GM19452 (cell line): ENCODE results near the gene KATNBL1.

Experiments used
- ATAC-seq: cut with Tn5 transposase; IDR thresholded peaks from one replicate; pipeline ENCODE4 v1.9.1; 2021; ENCODE audit not compliant: unreplicated experiment

KATNBL1 gene, protein sequence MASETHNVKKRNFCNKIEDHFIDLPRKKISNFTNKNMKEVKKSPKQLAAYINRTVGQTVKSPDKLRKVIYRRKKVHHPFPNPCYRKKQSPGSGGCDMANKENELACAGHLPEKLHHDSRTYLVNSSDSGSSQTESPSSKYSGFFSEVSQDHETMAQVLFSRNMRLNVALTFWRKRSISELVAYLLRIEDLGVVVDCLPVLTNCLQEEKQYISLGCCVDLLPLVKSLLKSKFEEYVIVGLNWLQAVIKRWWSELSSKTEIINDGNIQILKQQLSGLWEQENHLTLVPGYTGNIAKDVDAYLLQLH

DNA sequence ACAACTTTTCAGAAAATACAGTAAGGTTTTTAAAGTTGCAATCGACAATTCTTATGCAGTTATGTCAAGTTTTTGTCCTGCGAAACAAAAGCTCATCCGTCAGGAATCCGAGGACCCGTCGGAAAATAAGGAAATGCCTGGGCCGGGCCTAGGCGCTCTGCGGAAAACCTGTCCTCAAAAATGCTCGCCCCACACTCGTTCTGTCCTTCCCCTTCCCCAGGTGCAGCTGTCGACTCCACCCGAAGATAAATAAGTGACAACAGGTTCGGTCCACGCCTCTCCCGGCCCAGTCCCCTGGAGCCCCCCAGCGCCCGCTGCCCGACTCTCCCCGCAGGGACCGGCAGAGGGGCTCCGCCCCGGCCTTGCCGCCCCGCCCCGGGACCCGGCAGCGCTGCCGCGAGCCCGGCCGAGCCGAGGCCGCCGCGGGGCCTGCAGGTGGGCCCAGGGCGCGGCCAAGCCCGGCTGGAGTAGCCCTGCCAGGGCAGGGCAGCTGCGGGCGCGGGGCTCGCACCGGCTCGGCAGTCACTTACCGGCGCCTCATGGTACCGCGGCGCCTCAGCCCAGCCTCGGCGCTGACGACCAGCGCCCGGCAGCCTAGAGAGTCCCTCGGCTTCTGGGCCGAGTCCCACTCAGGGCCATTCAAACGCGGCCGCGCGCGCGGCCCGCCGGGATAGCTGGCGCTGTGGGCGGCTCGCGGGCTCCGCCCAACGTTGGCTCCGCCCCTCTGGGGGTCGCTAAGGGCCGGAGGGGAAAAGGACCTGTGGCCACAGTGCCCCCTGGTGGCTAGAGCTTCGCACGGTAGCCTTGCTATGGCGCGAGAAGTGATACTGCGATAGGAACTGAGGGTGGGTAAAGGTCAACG lies at the start of gene KATNBL1:
Gene KATNBL1, minus strand, starts transcription at position 676 of the 862 bp plus-strand sequence. CDS start 46,420 bp downstream, outside the sequence.
- peak; percentile 90 for ATAC-seq

DNA sequence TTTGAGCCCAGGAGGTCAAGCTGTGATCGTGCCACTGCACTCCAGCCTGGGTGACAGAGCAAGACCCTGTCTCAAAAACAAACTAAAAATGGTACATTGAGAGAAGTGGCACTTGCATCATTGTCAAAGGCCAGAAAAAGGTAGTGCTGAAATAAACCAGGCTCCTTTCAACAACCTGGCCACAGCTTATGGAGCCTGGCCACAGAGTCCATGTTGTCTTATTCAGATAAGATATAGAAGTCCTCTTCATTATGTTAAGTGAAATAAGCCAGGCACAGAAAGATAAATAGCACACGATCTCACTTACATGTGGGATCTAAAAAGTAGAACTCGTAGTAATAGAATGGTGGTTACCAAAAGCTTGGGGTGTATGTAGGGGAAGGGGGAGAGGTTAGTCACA lies 49.7 kb upstream of the KATNBL1 start:
- ATAC-seq, result no peak

DNA sequence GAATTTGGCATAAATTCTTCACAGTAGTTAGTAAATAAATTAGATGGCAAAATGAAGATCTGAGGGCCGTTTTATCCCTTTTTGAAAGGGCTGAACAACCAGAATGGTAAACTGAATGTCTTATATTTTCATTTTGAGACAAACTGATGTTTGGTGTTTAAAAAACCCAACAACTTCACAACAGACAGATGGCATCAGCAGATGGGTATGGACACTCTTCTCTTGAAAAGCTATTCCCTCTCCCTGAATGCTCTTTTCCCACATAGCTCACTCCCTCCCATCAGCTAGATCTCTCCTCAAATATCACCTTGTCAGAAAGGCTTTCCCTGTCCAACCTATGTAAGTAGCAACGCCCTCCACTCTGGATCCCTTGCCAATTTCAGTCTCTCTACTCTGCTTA lies 48.3 kb upstream of the KATNBL1 start:
- ATAC-seq, result no peak

DNA sequence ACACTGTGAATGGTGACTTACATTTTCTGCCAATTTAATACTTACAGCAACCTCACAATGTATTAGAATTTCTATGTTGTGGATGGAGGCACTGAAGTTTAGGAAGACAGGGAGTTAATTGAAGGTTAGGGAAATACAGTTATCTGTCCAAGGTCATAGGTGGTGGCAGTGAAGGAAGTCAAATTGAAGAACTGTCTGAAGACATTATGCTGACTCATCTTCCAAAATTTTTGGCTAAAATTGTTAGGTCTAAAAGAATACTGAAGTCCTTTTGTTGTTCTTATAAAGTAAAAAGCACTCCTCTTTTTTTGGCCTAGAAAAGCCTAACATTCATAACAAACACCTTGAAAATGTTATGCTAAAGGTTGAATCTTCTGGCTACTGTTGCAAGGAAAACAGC lies 42.6 kb upstream of the KATNBL1 start:
- no peak for ATAC-seq

DNA sequence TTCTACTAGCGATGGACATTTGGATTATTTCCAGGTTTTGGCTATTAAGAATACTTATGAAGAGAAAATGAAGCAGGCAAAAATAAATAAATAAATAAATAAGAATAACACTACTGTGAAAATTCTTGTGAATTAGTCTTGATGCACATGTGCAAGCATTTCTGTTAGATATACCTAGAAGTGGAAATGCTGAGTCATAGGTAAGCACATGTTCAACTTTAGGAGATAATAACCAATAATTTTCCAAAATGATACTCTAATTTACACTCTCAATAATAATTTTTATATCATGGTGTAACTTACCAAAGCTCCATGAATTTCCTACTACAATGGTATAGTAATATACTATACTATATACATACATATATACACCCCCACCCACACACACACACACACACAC lies 38.3 kb upstream of the KATNBL1 start:
- no peak for ATAC-seq

DNA sequence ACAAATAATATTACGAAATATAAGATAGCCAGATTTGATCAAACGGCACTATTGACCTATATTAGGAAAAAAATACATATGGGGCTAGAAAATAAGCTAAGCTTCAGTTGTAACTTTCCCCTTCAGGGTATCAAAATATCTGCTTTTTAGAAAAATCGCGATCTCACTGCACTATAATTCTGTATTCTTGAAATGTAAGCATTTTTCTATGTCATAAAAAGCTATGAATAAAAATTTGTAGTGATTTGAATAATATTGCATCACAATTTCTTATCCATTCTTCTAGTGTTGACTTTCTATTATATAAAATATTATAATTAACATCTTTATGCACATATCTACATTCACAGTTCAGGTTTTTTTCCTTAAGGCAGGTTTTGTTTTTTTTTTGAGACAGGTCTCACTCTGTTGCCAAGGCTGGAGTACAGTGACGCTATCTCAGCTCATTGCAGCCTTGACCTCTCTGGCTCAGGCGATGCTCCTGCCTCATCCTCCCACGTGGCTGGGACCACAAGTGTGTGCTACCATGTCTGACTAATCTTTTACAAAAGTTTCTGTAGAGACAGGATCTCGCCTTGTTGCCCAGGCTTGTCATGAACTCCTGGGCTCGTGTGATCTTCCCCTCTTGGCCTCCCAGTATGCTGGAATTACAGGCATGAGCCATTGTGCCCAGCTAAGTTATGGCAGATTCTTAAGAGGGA lies 36.5 kb upstream of the KATNBL1 start:
- ATAC-seq, result no peak

DNA sequence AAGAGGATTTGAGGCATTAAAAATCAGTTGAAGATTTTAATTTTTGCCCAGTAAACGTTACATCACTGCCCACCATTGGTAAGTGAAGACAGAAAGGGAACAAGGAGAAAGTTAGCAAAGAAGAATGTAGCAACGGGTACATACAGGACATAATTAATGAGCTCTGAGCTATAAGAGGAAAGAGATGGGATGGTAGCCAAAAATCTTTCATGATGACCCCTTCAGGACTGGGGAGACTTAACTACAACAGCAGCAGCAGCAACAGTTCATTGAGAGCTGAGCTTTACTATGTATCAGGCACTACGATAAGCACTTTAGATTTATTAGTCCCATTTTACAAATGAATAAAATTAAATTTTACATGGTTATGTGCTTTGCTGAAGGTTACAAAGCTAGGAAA lies 33.3 kb upstream of the KATNBL1 start:
- ATAC-seq, result no peak

DNA sequence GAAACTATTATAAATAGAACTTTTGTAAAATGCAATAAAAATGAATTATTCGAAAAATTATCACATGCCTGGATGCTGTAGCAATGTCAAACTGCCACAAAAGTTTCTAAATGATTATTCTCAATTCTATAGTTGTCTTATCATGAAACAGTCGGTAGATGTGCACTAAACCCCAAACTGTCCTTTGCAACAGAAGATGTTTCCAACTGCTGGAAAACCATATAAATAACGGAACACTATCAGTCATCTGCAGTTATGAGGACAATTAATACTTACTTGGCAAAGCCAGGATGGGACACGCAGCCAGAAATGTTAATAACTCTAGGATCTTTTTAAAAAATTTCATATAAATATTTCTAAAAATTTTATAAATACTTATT lies 32.4 kb upstream of the KATNBL1 start:
- ATAC-seq, result no peak

DNA sequence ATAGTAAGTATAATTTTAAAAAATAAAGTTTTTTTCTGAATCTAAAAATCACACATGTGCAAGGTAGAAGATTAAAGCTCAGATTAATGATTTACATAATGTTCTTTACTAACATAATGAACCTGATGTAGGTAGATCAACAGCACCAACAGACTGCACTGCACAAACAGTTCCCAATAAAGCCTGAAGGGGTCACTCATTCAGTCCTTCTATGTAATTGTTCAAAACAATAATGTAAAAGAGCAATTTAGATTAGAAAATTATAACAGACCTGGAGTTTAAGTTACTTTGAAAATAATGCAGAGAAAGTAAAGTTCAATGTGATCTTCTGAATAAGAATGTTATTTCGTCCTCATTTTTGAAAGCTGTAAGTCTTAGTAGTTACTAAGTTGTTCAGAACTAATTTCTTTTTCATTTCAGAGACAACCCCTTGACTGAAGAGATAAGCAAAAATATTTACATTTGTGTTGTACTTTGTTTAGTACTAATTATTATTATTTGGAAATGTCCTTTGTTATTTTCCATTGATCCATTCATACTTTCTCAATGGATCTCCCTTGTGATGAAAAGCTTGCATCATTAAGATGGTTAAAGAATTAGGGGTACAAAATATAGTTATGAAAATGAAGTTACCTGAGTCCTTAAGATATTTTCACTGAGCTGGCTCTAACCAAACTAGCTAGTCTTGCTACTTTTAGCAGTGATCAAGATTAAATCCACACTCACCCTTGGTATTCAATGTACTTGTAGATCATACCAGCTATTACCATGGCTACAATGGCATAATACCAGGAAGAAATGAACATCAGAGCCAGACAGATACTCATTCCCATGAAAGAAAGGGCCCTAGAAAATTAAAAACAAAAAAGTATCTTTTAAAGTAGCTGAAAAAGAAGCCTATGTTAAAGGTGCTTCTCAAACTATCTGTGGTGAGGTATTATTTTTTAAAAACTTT lies 31.8 kb upstream of the KATNBL1 start:
- ATAC-seq, result no peak

DNA sequence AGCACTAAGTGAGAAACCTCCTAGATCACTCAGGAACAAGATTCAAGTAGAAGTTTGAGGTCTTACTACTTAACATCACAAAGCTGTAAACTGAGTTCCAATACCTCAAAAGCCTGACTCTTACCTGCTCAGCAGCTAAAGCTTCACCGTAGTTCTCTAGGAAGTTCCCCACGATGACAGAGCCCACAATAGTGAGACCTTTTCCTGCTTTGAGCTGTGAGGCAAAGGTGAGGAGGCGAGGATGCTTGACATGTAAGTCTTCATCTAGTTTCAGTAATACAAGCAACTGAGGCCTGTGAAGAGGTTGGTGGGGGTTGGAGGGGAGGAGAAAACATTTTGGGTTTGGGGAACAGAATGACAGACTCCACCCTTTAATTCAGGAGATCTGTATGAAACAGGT lies 30.6 kb upstream of the KATNBL1 start:
- ATAC-seq, result no peak

DNA sequence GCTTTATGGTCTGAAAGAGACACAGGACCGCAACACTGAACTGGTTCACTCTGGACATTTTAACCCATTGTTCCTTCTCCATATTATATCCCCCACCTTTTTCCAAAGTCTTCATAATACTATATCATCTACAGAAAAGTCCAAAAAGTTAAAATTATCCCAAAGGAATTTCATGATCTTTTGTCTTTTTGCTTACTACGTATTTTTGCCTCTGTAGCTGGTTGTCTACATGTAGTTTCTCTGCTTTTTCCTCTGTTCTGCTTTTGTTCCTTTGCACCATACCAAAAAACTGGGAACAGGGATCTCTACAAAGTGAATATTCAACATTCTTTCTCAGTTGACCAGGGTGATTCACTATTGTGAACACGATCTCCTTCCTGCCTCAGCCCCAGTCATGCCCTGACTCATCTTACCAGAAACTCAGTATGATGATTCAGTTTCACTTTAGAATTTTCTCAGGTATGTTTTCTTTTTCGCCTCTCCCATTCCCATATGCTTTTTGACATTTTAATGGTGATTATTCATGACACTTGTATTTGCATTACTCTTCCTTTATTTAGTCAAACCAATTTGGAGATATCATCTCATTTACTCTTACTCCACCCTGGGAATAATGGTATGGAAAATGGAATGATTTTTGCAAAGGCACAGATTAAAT lies 29.4 kb upstream of the KATNBL1 start:
- ATAC-seq, result no peak

DNA sequence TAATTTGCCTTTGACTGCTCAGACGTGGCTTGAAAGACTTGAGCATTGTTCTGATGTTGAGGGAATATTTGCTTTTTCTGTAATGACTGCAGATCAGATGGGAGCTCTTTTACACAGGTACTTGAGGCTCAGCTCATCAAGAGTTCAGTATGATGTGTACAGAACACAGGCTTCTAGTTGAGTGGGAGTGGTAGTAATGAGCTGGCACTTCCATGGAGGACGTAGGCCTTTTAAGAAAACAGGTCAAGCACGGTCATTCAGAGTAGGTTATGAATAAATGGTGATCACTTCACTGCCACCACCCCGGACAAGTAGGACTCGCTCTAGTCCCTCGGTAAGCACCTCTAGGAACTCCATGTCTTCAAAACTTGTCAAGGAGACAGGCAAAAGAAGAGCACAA lies 23.7 kb upstream of the KATNBL1 start:
- ATAC-seq, result no peak

DNA sequence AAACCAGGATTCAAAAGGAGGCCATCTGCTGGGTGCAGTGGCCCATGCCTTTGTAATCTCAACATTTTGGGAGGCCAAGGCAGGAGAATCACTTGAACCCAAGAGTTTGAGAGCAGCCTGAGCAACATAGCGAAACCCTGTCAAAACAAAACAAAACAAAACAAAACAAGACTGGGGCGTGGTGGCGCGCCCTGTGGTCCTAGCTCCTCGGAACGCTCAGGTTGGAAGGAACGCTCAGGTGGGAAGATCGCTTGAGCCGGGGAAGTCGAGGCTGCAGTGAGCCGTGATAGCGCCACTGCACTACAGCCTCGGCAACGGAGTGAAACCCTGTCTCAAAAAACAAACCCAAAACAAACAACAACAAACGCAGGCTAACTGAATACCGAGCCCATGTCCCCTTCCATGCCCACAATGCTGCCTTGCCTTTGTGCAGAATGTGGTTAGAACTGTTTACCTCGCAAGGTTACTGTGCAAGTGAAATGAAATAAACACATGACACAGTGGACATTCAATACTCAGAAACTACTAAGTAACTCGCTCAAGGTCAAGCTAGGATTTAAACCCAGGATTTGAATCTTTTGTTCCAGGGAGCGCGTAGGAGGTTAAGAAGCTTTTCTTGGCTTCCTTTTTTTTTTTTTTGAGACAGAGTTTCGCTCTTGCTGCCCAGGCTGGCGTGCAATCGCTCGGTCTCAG lies 14.2 kb upstream of the KATNBL1 start:
- ATAC-seq, result no peak

DNA sequence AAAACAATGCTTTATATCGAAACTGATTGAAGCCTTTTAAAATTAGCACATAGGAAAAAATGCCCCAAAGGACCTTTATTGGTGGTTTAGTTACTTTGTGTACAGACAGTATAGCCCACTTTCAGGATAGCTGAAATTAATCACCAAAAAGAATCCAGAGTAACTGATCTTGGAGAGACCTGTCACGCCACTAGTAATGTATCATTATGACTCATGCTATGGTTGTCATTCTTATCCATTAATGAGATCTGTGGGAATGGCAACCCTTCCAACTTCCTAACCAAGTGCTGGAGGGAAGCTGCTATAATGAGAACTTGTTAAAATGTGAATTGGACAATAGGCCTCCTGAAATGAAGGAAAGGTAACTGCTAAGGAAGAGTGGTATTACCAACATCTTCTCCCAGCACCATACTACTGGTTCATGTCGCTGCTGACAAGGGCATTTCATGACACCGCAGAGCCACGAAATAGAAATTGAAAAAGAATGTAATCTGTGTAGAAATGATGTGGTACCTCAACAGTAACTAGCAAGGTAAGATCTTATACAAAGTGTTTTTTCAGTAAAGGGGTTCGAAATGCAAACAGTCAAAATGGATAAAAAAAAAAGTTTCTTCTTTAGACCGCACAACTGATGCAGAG lies 7.8 kb upstream of the KATNBL1 start:
- ATAC-seq, result no peak

DNA sequence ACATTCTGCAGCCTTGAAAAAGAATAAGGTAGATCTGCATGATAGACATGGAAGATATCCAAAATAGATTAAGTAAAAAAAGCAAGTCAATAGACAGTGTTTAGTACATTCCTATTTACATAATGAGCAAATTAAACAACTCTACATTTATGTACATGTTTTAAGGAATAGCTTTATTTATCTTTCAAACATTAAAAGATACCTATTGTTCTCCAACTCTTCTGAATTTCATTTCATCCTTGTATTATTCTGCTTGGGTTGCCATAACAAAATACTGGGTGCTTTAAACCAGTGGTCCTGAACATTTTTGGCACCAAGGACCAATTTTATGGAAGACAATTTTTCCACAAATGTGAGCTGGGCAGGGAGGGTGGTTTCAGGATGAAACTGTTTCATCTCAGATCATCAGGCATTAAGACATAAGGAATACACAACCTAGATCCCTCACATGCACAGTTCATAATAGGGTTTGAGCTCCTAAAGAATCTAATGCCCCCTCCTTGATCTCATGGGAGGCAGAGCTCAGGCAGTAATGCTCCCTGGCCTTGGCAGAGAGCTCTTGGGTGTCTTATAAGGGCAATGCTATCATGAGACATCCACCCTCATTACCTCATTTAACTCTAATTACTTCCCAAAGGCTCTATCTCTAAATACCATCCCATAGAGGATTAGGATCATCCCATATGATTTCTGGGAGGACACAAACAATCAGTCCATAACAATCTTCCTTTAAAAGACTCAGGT lies 6.8 kb upstream of the KATNBL1 start:
- no peak for ATAC-seq

DNA sequence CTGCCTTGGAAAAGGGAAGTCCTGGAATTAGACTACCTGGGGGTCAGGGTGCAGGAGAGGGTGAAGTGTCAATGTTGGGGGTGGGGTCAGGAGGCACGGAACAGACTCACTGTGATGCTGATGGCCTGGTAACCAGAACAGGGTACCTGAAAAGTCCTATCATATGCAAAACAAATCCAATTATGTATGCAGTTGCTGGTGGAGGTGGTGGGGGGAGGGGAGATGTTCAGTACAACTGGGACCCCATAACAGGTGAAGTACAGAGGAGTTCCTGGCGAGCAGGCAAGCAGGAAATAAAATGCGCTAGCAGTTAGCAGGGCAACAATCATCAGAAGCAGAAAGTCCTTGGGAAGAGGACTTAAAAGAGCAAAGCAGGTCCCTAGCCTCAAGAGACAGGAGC lies 4.2 kb upstream of the KATNBL1 start:
- ATAC-seq, result no peak

DNA sequence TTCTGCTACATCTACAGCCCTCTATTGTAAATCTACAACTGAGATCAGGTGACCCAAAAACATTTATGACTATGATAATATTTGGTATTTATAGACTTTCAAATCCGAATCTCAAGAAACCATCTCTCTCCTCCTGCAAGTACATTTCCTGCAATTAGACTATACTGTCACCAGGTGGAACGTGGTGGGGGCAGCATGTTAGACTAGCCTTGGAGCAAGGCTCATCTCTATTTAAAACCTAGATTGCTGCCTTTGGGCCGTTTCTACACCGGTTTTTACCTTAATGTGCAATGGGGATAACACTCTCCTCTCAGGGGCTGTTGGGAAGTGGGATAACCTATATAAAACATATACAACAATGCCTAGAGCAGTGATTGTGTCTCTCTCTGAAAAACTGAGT lies 3.8 kb upstream of the KATNBL1 start:
- no peak for ATAC-seq

DNA sequence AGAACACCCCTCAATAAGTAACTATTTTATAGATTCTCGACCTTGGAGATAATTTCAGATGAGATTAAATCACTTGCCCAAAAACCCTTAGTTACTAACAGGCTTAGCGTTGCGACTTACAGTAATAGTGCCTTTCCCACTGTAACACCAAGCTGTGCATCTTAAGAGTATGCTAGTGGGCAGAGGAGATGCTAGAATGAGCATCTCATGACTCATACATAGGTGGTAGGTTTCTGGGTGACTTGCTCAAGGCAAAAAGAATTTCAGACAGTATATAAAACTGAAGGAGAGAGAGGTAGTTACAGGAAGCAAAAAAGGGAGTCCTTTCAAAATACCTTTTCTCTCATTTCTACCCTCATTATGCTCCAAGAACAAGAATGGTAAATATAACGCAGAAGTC lies 3.9 kb downstream of the KATNBL1 start:
- ATAC-seq, result no peak
